ENCODE results near the gene EIF2S1.

The EIF2S1 gene

GRCh38 chr14:67429510-67430205 lies 69.5 kb downstream of the EIF2S1 start:
- no peak for ATAC-seq (ENCODE audit: low read depth)

GRCh38 chr14:67432050-67432564 lies 72.0 kb downstream of the EIF2S1 start:
- no peak for ATAC-seq (ENCODE audit: low read depth)
- no peak for DNase-seq (ENCODE audit: low spot score)
- Histone ChIP-seq H3K4me3 (ENCODE audit: severe bottlenecking) (no peak overlapping the region), H3K27ac (ENCODE audit: poor library complexity, severe bottlenecking) (no peak overlapping the region), H3K36me3 (ENCODE audit: low read depth) (no peaks in the 10 kb centered on the region), H3K9me3 (ENCODE audit: severe bottlenecking) (no peaks in the 10 kb centered on the region), H3K27me3 (ENCODE audit: insufficient read depth, poor library complexity, severe bottlenecking) (no peaks in the 10 kb centered on the region), H3K4me1 (ENCODE audit: insufficient read depth, poor library complexity, severe bottlenecking) (no peaks in the 10 kb centered on the region)
- TF ChIP-seq, protein P1, sequence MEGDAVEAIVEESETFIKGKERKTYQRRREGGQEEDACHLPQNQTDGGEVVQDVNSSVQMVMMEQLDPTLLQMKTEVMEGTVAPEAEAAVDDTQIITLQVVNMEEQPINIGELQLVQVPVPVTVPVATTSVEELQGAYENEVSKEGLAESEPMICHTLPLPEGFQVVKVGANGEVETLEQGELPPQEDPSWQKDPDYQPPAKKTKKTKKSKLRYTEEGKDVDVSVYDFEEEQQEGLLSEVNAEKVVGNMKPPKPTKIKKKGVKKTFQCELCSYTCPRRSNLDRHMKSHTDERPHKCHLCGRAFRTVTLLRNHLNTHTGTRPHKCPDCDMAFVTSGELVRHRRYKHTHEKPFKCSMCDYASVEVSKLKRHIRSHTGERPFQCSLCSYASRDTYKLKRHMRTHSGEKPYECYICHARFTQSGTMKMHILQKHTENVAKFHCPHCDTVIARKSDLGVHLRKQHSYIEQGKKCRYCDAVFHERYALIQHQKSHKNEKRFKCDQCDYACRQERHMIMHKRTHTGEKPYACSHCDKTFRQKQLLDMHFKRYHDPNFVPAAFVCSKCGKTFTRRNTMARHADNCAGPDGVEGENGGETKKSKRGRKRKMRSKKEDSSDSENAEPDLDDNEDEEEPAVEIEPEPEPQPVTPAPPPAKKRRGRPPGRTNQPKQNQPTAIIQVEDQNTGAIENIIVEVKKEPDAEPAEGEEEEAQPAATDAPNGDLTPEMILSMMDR (IDR thresholded peaks at IDR 0.05; ENCODE audit: poor library complexity, severe bottlenecking), result no peak

More at GRCh38 chr14:67429510-67430205, 69.5 kb downstream of the EIF2S1 start:
- Histone ChIP-seq H3K27ac (ENCODE audit: poor library complexity, severe bottlenecking) (no peak overlapping the region), H3K9me3 (ENCODE audit: severe bottlenecking) (no peaks in the 10 kb centered on the region), H3K4me1 (ENCODE audit: insufficient read depth, poor library complexity, severe bottlenecking) (no peaks in the 10 kb centered on the region), H3K4me3 (ENCODE audit: severe bottlenecking) (no peak overlapping the region), H3K27me3 (ENCODE audit: insufficient read depth, poor library complexity, severe bottlenecking) (no peaks in the 10 kb centered on the region), H3K36me3 (ENCODE audit: low read depth) (no peaks in the 10 kb centered on the region)
- TF ChIP-seq, protein P1 (IDR thresholded peaks at IDR 0.05; ENCODE audit: poor library complexity, severe bottlenecking), result no peak
- DNase-seq (ENCODE audit: low spot score), result no peak

DNA sequence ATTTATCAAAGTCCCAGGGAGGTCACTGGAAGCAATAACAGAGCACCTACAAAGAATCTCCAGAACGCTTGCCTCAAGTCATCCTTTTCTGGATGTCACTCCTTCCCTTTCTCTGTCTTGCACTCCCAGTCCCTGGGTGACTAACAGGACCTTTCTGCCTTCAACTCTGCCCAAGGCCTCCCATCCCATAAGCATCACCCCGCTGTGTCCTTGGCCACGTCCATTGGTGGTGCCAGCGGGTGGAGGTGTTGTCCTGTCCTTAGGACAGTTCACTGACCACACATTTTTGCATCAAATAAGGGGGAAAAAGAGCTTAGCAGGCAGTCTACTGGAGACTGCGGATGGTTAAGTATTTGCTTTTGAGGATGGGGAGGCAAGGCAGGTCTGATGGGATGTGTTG lies 75.5 kb downstream of the EIF2S1 start:
- Histone ChIP-seq H3K36me3 (ENCODE audit: low read depth) (no peaks in the 10 kb centered on the region), H3K4me1 (ENCODE audit: insufficient read depth, poor library complexity, severe bottlenecking) (no peaks in the 10 kb centered on the region), H3K4me3 (ENCODE audit: severe bottlenecking) (no peak overlapping the region), H3K9me3 (ENCODE audit: severe bottlenecking) (no peaks in the 10 kb centered on the region), H3K27ac (ENCODE audit: poor library complexity, severe bottlenecking) (no peak overlapping the region), H3K27me3 (ENCODE audit: insufficient read depth, poor library complexity, severe bottlenecking) (no peaks in the 10 kb centered on the region)
- ATAC-seq (ENCODE audit: low read depth), result no peak
- no peak for DNase-seq (ENCODE audit: low spot score)
- TF ChIP-seq, protein P1 (IDR thresholded peaks at IDR 0.05; ENCODE audit: poor library complexity, severe bottlenecking), result no peak
